HepG2 (cell line): ENCODE data around the gene TM4SF4. TPM values are rescaled to one million over a fixed set of nuclear protein-coding genes. Genes with fewer than 3 reads are reported as not detected.

ENCODE experiments used
- ATAC-seq: fragments of 200-7000 bp; cut with Tn5 transposase; 3 replicates; pipeline ENCODE4 v1.9.1; 2020; ENCODE audit warnings: mild to moderate bottlenecking, moderate library complexity
- BruUV-seq: library from RNA; stranded (reverse); fragments of 400-500 nt; replicated peaks from 2 replicates; lab custom pipeline; 2021; lab: Mats Ljungman, UMichigan
- CTCF ChIA-PET: fragments of 300-600 bp; formaldehyde crosslinking; extraction: SDS; loops from one replicate; lab custom pipeline; 2021; ENCODE audit warnings: low total read pairs, inconsistent platforms, low intra/inter-chr PET ratio; lab: Yijun Ruan, JAX
- POLR2A ChIA-PET: fragments of 350-600 bp; sonication (Branson Sonifier 250); formaldehyde crosslinking; loops from one replicate; lab custom pipeline; 2020; ENCODE audit warnings: antibody characterized with exemption, inconsistent platforms; lab: Yijun Ruan, JAX
- DNase-seq: peaks from one replicate; pipeline ENCODE4 v3.0.0-alpha.2; 2015; ENCODE audit warnings: low spot score
- FAIRE-seq: peaks from 3 replicates; lab custom pipeline; 2011; peaks lifted over from hg19 to GRCh38; lab: Jason Lieb, UNC
- H2AFZ ChIP-seq: one replicate; pipeline ENCODE4 v1.6.1; 2011; ENCODE audit warnings: low read length, inconsistent platforms
- H3K27ac ChIP-seq: fragments of 300-600 bp; 3 replicates; pipeline ENCODE4 v1.8.0; 2011; ENCODE audit warnings: mixed run types, mild to moderate bottlenecking, mixed read lengths, low read length, inconsistent platforms; ENCODE audit not compliant: insufficient read depth; ENCODE audit errors: extremely low read length
- H3K27me3 ChIP-seq, 2 experiments: fragments of 200-600 bp in 1 of 2; 2 replicates in 1 of 2; 3 replicates in 1 of 2; pipeline versions ENCODE4 v1.6.0 to v1.8.0; 2011; ENCODE audit warnings: low read length in 2 of 2, mild to moderate bottlenecking in 2 of 2, moderate library complexity in 2 of 2, inconsistent platforms in 1 of 2; ENCODE audit not compliant: insufficient read depth in 2 of 2, control insufficient read depth in 1 of 2
- H3K36me3 ChIP-seq, 2 experiments: fragments of 200-600 bp in 1 of 2; replicated peaks in 1 of 2; 2 replicates in 1 of 2; 3 replicates in 1 of 2; pipeline versions ENCODE4 v1.5.1 to v1.8.0; 2011; ENCODE audit warnings: low read length in 2 of 2, inconsistent platforms in 1 of 2; ENCODE audit not compliant: insufficient read depth in 2 of 2, control insufficient read depth in 1 of 2
- H3K4me1 ChIP-seq: 2 replicates; pipeline ENCODE4 v1.5.1; 2012; ENCODE audit warnings: low read length, inconsistent platforms; ENCODE audit not compliant: insufficient read depth
- H3K4me2 ChIP-seq: 2 replicates; pipeline ENCODE4 v1.6.0; 2011; ENCODE audit warnings: low read depth, low read length, inconsistent platforms
- H3K4me3 ChIP-seq, 3 experiments: fragments of 200-600 bp in 1 of 3; sonication (generic), shearing (Covaris generic) in 1 of 3; replicated peaks in 1 of 3; 2 replicates each; pipeline ENCODE4 v1.5.1; 2011 to 2016; ENCODE audit warnings: low read length in 3 of 3, inconsistent platforms in 2 of 3, low read depth in 2 of 3, mild to moderate bottlenecking in 2 of 3, control low read depth in 1 of 3, mixed read lengths in 1 of 3; ENCODE audit not compliant: insufficient read depth in 1 of 3
- H3K79me2 ChIP-seq: one replicate; pipeline ENCODE4 v1.6.1; 2011; ENCODE audit warnings: low read length, inconsistent platforms; ENCODE audit not compliant: insufficient read depth
- H3K9ac ChIP-seq: 2 replicates; pipeline ENCODE4 v1.6.0; 2011; ENCODE audit warnings: mild to moderate bottlenecking, low read depth, low read length, inconsistent platforms; ENCODE audit not compliant: insufficient read depth
- H3K9me3 ChIP-seq: 2 replicates; pipeline ENCODE4 v1.5.1; 2012; ENCODE audit warnings: mild to moderate bottlenecking, low read length
- H4K20me1 ChIP-seq: 2 replicates; pipeline ENCODE4 v1.6.0; 2011; ENCODE audit warnings: inconsistent platforms, mild to moderate bottlenecking, low read length, moderate library complexity; ENCODE audit not compliant: insufficient read depth
- CEBPG ChIP-seq: IDR thresholded peaks from 2 replicates; pipeline ENCODE4 v1.6.1; 2016
- FOXA1 ChIP-seq, 2 experiments: fragments of 450-650 bp in 1 of 2; sonication (generic) in 1 of 2; formaldehyde crosslinking in 1 of 2; IDR thresholded peaks; 2 replicates each; pipeline versions ENCODE4 v1.4.0 to v1.6.1; 2016 to 2020; ENCODE audit warnings: missing genetic modification reagents in 1 of 2
- FOXA3 ChIP-seq: IDR thresholded peaks from 2 replicates; pipeline ENCODE4 v1.6.1; 2016; ENCODE audit warnings: missing genetic modification reagents, missing compliant biosample characterization
- FOXP1 ChIP-seq, 2 experiments: fragments of 450-650 bp in 1 of 2; IDR thresholded peaks; 2 replicates each; pipeline ENCODE4 v1.6.1; 2017 to 2018; ENCODE audit warnings: antibody characterized with exemption in 1 of 2
- IKZF1 ChIP-seq: fragments of 450-650 bp; IDR thresholded peaks from 2 replicates; pipeline ENCODE4 v1.7.1; 2016
- RARG ChIP-seq: sonication (generic); formaldehyde crosslinking; IDR thresholded peaks from 2 replicates; pipeline ENCODE4 v1.4.0; 2020; ENCODE audit warnings: low read depth, mild to moderate bottlenecking, missing genetic modification reagents
- RXRB ChIP-seq: IDR thresholded peaks from 2 replicates; pipeline ENCODE4 v1.6.1; 2016; ENCODE audit warnings: borderline replicate concordance, missing genetic modification reagents, missing compliant biosample characterization
- TP53 ChIP-seq: sonication (generic); formaldehyde crosslinking; conservative IDR thresholded peaks from 2 replicates; pipeline ENCODE4 v1.4.0; 2020; ENCODE audit warnings: missing genetic modification reagents
- ZKSCAN5 ChIP-seq: sonication (generic); formaldehyde crosslinking; IDR thresholded peaks from 2 replicates; pipeline ENCODE4 v1.5.1; 2020; ENCODE audit warnings: mild to moderate bottlenecking, missing genetic modification reagents
- ZNF616 ChIP-seq: sonication (generic); formaldehyde crosslinking; IDR thresholded peaks from 2 replicates; pipeline ENCODE4 v1.5.0; 2020; ENCODE audit warnings: low read depth, mild to moderate bottlenecking, missing genetic modification reagents
- ZNF629 ChIP-seq: sonication (generic); formaldehyde crosslinking; conservative IDR thresholded peaks from 2 replicates; pipeline ENCODE4 v1.5.0; 2020; ENCODE audit warnings: missing genetic modification reagents
- ZNF747 ChIP-seq: sonication (generic); formaldehyde crosslinking; IDR thresholded peaks from 2 replicates; pipeline ENCODE4 v1.8.1; 2023; ENCODE audit warnings: missing genetic modification reagents, mild to moderate bottlenecking, borderline replicate concordance
- ZNF749 ChIP-seq: sonication (generic); formaldehyde crosslinking; IDR thresholded peaks from 2 replicates; pipeline ENCODE4 v1.8.0; 2022; ENCODE audit warnings: mild to moderate bottlenecking, missing genetic modification reagents, moderate library complexity, borderline replicate concordance
- ZNF776 ChIP-seq: sonication (generic); formaldehyde crosslinking; IDR thresholded peaks from 2 replicates; pipeline ENCODE4 v1.4.0; 2020; ENCODE audit warnings: mild to moderate bottlenecking, missing genetic modification reagents
- ZSCAN21 ChIP-seq: sonication (generic); formaldehyde crosslinking; IDR thresholded peaks from 2 replicates; pipeline ENCODE4 v1.8.0; 2022; ENCODE audit warnings: mild to moderate bottlenecking, missing genetic modification reagents, moderate library complexity, borderline replicate concordance
- WGBS: methylation state at CpG from one replicate; pipeline ENCODE4 v1.1.6; 2017; ENCODE audit warnings: low lambda C conversion rate; 5-methylcytosine and 5-hydroxymethylcytosine counted together
- in situ Hi-C: cut with HindIII; loops from 2 replicates; pipeline ENCODE4 v1.10.0; 2017; ENCODE audit warnings: low pct_unique_long_range_greater_than_20kb; ENCODE audit not compliant: extremely low pct_ligation_motif_present
- intact Hi-C: fragments of 100-400 bp; cut with micrococcal nuclease; formaldehyde crosslinking; loops from one replicate; pipeline ENCODE4 v1.10.0; 2022; ENCODE audit not compliant: unreplicated experiment
- polyA plus RNA-seq, 8 experiments: library from polyadenylated mRNA; depleted of rRNA in 3 of 8; stranded (reverse) in 7 of 8; unstranded in 1 of 8; fragments of >200 nt; fragmentation: Illumina TruSeq in 4 of 8; extraction: Trizol in 4 of 8; gene quantifications; 2 replicates each; pipeline versions ENCODE4 v1.2.1 to v1.2.3, GENCODE V29; 2011 to 2016; ENCODE audit warnings: low read depth in 4 of 8, missing spikeins in 1 of 8, mixed read lengths in 1 of 8; ENCODE audit not compliant: insufficient read depth in 1 of 8
- total RNA-seq, 5 experiments: library from RNA; depleted of rRNA; stranded (reverse); fragments of >200 nt; fragmentation: Illumina TruSeq; extraction: Trizol; gene quantifications; 2 replicates each; pipeline ENCODE4 v1.2.3, GENCODE V29; 2016; ENCODE audit warnings: low read depth in 1 of 5
- TF ChIP-seq, protein P1 (sequence below): sonication (generic); formaldehyde crosslinking; IDR thresholded peaks from 2 replicates; pipeline ENCODE4; 2020; ENCODE audit warnings: missing genetic modification reagents, mild to moderate bottlenecking, borderline replicate concordance

TM4SF4 gene
- total and polyA plus RNA-seq, 2 of the 13 experiments (the other 11 are each of a cell fraction or from before 2014, with no cell fraction given): 0.63 to 0.95 TPM

GRCh38 chr3:149534082-149534481, 59.6 kb downstream of the TM4SF4 start:
- H3K4me1 ChIP-seq: peaks cover 47% of the 10 kb centered on the region

DNA sequence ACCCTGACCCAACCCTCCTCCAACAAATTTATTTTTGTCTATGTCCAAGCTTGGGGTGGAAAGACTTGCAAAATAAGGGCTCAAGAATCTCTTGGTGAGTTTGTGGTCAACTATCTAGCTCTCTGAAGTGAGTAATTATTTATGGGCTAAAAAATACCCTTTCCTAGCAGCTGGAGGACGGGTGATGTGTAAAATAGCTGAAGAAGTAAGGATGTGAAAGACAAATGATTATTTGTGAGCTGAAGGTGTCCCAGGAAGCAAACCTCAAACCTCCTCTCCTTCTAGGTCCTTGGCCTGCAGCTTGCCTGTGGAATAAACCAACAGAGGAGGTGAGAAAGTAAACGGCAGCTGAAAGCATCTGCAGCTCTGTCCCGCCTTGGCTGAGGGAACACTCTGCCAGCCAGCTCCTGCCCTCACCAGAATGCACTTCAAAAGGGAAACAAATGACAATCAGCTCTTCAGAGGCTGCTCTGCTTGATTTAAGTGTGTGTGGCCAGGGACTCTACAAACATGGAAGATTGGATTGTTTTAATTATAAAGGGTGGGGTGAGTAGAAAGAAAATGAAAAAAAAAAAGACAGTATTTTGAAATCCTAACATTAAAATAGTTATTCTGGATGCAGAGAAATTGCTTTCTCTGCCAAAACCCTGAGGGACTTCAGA, 60.3 kb downstream of the TM4SF4 start:
- no peak overlapping the region for H3K4me2 ChIP-seq
- BruUV-seq: TSS peak; percentile 6
- no peak for DNase-seq
- H3K4me3 ChIP-seq: no peak overlapping the region
- POLR2A ChIA-PET: no interaction called here
- in situ Hi-C loops: no loop called here
- H3K4me1 ChIP-seq: peaks cover 39% of the 10 kb centered on the region
- H3K27me3 ChIP-seq: no peaks in the 10 kb centered on the region
- no peak overlapping the region for H3K9ac ChIP-seq
- intact Hi-C loops: loop anchor here (5.0 kb wide), 1 partner anchor 217 kb away; the partner anchor contains the start of gene COMMD2
- CTCF ChIA-PET: no interaction called here
- no peak for FAIRE-seq
- H3K27ac ChIP-seq: peak overlapping the region; percentile 30
- H4K20me1 ChIP-seq: peaks cover 51% of the 10 kb centered on the region
- H3K9me3 ChIP-seq: no peaks in the 10 kb centered on the region
- peaks cover 15 to 66% of the 10 kb centered on the region in 2 experiments for H3K36me3 ChIP-seq
- peaks cover 37% of the 10 kb centered on the region for H3K79me2 ChIP-seq
- H2AFZ ChIP-seq: no peak overlapping the region
- 55% methylated on average over 3 of the region's 3 CpGs for WGBS
- ATAC-seq: peak; percentile 34; the same call in 2 of the 3 replicates
- TF ChIP-seq IKZF1: no peak
- no peak for TF ChIP-seq ZNF616 (CRISPR knock-in tag)
- no peak for TF ChIP-seq RXRB (CRISPR knock-in tag)
- peak; percentile 51; the same call in 1 of the 2 replicates for TF ChIP-seq FOXA3
- no peak for TF ChIP-seq ZNF749 (CRISPR knock-in tag)
- TF ChIP-seq CEBPG (CRISPR knock-in tag): no peak
- TF ChIP-seq ZKSCAN5 (CRISPR knock-in tag): peak; percentile 86; the same call in 1 of the 2 replicates
- no peak for TF ChIP-seq ZNF747 (CRISPR knock-in tag)
- no peak for TF ChIP-seq FOXP1 (IDR thresholded peaks at IDR 0.05)
- TF ChIP-seq FOXP1 (CRISPR knock-in tag; IDR thresholded peaks at IDR 0.05): peak; percentile 11; the same call in 1 of the 2 replicates
- TF ChIP-seq ZNF776: no peak
- no peak for TF ChIP-seq ZSCAN21
- TF ChIP-seq, protein P1, sequence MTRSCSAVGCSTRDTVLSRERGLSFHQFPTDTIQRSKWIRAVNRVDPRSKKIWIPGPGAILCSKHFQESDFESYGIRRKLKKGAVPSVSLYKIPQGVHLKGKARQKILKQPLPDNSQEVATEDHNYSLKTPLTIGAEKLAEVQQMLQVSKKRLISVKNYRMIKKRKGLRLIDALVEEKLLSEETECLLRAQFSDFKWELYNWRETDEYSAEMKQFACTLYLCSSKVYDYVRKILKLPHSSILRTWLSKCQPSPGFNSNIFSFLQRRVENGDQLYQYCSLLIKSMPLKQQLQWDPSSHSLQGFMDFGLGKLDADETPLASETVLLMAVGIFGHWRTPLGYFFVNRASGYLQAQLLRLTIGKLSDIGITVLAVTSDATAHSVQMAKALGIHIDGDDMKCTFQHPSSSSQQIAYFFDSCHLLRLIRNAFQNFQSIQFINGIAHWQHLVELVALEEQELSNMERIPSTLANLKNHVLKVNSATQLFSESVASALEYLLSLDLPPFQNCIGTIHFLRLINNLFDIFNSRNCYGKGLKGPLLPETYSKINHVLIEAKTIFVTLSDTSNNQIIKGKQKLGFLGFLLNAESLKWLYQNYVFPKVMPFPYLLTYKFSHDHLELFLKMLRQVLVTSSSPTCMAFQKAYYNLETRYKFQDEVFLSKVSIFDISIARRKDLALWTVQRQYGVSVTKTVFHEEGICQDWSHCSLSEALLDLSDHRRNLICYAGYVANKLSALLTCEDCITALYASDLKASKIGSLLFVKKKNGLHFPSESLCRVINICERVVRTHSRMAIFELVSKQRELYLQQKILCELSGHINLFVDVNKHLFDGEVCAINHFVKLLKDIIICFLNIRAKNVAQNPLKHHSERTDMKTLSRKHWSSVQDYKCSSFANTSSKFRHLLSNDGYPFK (CRISPR knock-in tag): no peak
- no peak for TF ChIP-seq RARG (CRISPR knock-in tag)
- TF ChIP-seq FOXA1 (IDR thresholded peaks at IDR 0.05): no peak
- TF ChIP-seq FOXA1 (CRISPR knock-in tag; IDR thresholded peaks at IDR 0.05): peak; percentile 78

More at GRCh38 chr3:149534082-149534481, 59.6 kb downstream of the TM4SF4 start:
- no peak overlapping the region for H2AFZ ChIP-seq
- ATAC-seq (no peak), FAIRE-seq (no peak), DNase-seq (no peak)
- H3K9me3 ChIP-seq: no peaks in the 10 kb centered on the region
- peaks cover 33% of the 10 kb centered on the region for H3K79me2 ChIP-seq
- intact Hi-C loops: loop anchor here (5.0 kb wide), 1 partner anchor 218 kb away; the partner anchor contains the start of gene COMMD2
- H3K27ac ChIP-seq: no peak overlapping the region
- POLR2A ChIA-PET: no interaction called here
- H3K4me3 ChIP-seq: no peak overlapping the region
- CTCF ChIA-PET: no interaction called here
- H3K9ac ChIP-seq: no peak overlapping the region
- peaks cover 13 to 68% of the 10 kb centered on the region in 2 experiments for H3K36me3 ChIP-seq
- H4K20me1 ChIP-seq: peaks cover 44% of the 10 kb centered on the region
- H3K4me2 ChIP-seq: no peak overlapping the region
- in situ Hi-C loops: no loop called here
- WGBS: 86% methylated on average over 4 of the region's 4 CpGs
- no TSS peak for BruUV-seq
- TF ChIP-seq ZNF629 (CRISPR knock-in tag) (peak; percentile 68), TP53 (no peak)
- no peaks in the 10 kb centered on the region for H3K27me3 ChIP-seq
